H1 (cell line): ENCODE data around the gene KRT72. TPM values are rescaled to one million over a fixed set of nuclear protein-coding genes. Genes with fewer than 3 reads are reported as not detected.
A peak's percentile ranks its signal among the peaks of the same experiment; 100 is the strongest.

ENCODE experiments used
- CTCF ChIA-PET: fragments of 300-600 bp; sonication (Branson Sonifier 250); formaldehyde crosslinking; loops from one replicate; lab custom pipeline; 2021; ENCODE audit not compliant: partially characterized antibody; lab: Charles Lee
- POLR2A ChIA-PET: fragments of 300-600 bp; sonication (Branson Sonifier 250); formaldehyde crosslinking; loops from one replicate; lab custom pipeline; 2021; ENCODE audit warnings: inconsistent platforms; ENCODE audit not compliant: partially characterized antibody; lab: Charles Lee
- DNase-seq, 2 experiments: peaks; one replicate each; pipeline versions ENCODE4 v3.0.0 to v3.0.0-alpha.2; 2010 to 2022; ENCODE audit warnings: low spot score in 2 of 2, low read depth in 1 of 2, mixed read lengths in 1 of 2
- FAIRE-seq: peaks from 2 replicates; lab custom pipeline; 2011; peaks lifted over from hg19 to GRCh38; lab: Jason Lieb, UNC
- H2AFZ ChIP-seq: 2 replicates; pipeline ENCODE4 v1.8.1; 2012; ENCODE audit warnings: low read length, inconsistent platforms
- H2AK5ac ChIP-seq: 2 replicates; pipeline ENCODE4 v1.6.1; 2013; ENCODE audit warnings: low read depth, low read length
- H2BK120ac ChIP-seq: replicated peaks from 2 replicates; pipeline ENCODE3; 2013; ENCODE audit warnings: low read depth, low read length, inconsistent platforms
- H2BK12ac ChIP-seq: 2 replicates; pipeline ENCODE4 v1.6.1; 2013; ENCODE audit warnings: low read depth, low read length
- H2BK15ac ChIP-seq: 2 replicates; pipeline ENCODE4 v1.6.1; 2013; ENCODE audit warnings: low read length
- H2BK20ac ChIP-seq: 2 replicates; pipeline ENCODE4 v1.6.1; 2013; ENCODE audit warnings: low read length
- H2BK5ac ChIP-seq: 2 replicates; pipeline ENCODE4 v1.6.1; 2013; ENCODE audit warnings: low read depth, low read length
- H3K14ac ChIP-seq: 2 replicates; pipeline ENCODE4 v1.6.1; 2013; ENCODE audit warnings: inconsistent platforms; ENCODE audit not compliant: insufficient read length
- H3K18ac ChIP-seq: 2 replicates; pipeline ENCODE4 v1.6.1; 2013; ENCODE audit warnings: low read length; ENCODE audit errors: extremely low read depth
- H3K23ac ChIP-seq: 2 replicates; pipeline ENCODE4 v1.6.1; 2013; ENCODE audit warnings: inconsistent platforms; ENCODE audit not compliant: insufficient read length
- H3K23me2 ChIP-seq: 2 replicates; pipeline ENCODE4 v1.6.1; 2013; ENCODE audit warnings: low read depth, low read length
- H3K27ac ChIP-seq: 2 replicates; pipeline ENCODE4 v1.6.1; 2011; ENCODE audit warnings: low read depth, low read length, inconsistent platforms
- H3K27me3 ChIP-seq, 4 experiments: replicated peaks in 1 of 4; 1 replicate in 1 of 4; 2 replicates in 3 of 4; pipeline versions ENCODE4 v1.6.1 to v1.8.1; 2011 to 2013; ENCODE audit warnings: low read length in 3 of 4, mild to moderate bottlenecking in 3 of 4, inconsistent platforms in 2 of 4, mixed read lengths in 2 of 4, moderate library complexity in 1 of 4; ENCODE audit not compliant: control insufficient read depth in 3 of 4, insufficient read depth in 3 of 4; ENCODE audit errors: extremely low read depth in 1 of 4
- H3K36me3 ChIP-seq, 4 experiments: 2 replicates each; pipeline versions ENCODE4 v1.6.1 to v1.8.1; 2011 to 2013; ENCODE audit warnings: mild to moderate bottlenecking in 4 of 4, low read length in 3 of 4, moderate library complexity in 2 of 4, control low read depth in 1 of 4, inconsistent platforms in 1 of 4; ENCODE audit not compliant: insufficient read depth in 4 of 4, control insufficient read depth in 2 of 4
- H3K4ac ChIP-seq: replicated peaks from 2 replicates; pipeline ENCODE3; 2013; ENCODE audit warnings: low read length, low read depth, mixed read lengths, inconsistent platforms; ENCODE audit not compliant: insufficient read length
- H3K4me1 ChIP-seq, 4 experiments: replicated peaks in 1 of 4; 1 replicate in 1 of 4; 2 replicates in 3 of 4; pipeline versions ENCODE4 v1.6.1 to v1.8.1; 2011 to 2013; ENCODE audit warnings: low read length in 3 of 4, inconsistent platforms in 2 of 4, mixed read lengths in 1 of 4; ENCODE audit not compliant: insufficient read depth in 4 of 4, control insufficient read depth in 3 of 4
- H3K4me2 ChIP-seq, 2 experiments: 2 replicates each; pipeline versions ENCODE4 v1.6.1 to v1.8.1; 2011 to 2013; ENCODE audit warnings: low read depth in 2 of 2, low read length in 2 of 2, control low read depth in 1 of 2, inconsistent platforms in 1 of 2, mild to moderate bottlenecking in 1 of 2; ENCODE audit not compliant: insufficient read depth in 1 of 2
- H3K4me3 ChIP-seq, 4 experiments: fragments of 200-600, 300-600 bp in 1 of 4; sonication (generic), shearing (Covaris generic), sonication (Bioruptor Twin) in 1 of 4; 2 replicates each; pipeline versions ENCODE4 v1.5.1 to v1.8.1; 2011 to 2016; ENCODE audit warnings: low read length in 4 of 4, low read depth in 3 of 4, control low read depth in 2 of 4, inconsistent platforms in 2 of 4, mild to moderate bottlenecking in 2 of 4, mixed read lengths in 1 of 4, moderate library complexity in 1 of 4; ENCODE audit not compliant: insufficient read depth in 2 of 4; ENCODE audit errors: extremely low read depth in 1 of 4
- H3K56ac ChIP-seq: replicated peaks from 2 replicates; pipeline ENCODE3; 2013; ENCODE audit warnings: low read depth, mild to moderate bottlenecking, mixed read lengths, low read length, inconsistent platforms; ENCODE audit not compliant: insufficient read length
- H3K79me1 ChIP-seq: 2 replicates; pipeline ENCODE4 v1.6.1; 2013; ENCODE audit warnings: low read depth, low read length, control low read depth
- H3K79me2 ChIP-seq, 2 experiments: 2 replicates each; pipeline versions ENCODE4 v1.6.1 to v1.8.1; 2012 to 2013; ENCODE audit warnings: low read length in 2 of 2, mild to moderate bottlenecking in 2 of 2, inconsistent platforms in 1 of 2; ENCODE audit not compliant: insufficient read depth in 2 of 2, control insufficient read depth in 1 of 2
- H3K9ac ChIP-seq, 4 experiments: replicated peaks in 1 of 4; 1 replicate in 1 of 4; 2 replicates in 3 of 4; pipeline versions ENCODE4 v1.6.1 to v1.8.1; 2011 to 2013; ENCODE audit warnings: low read depth in 3 of 4, low read length in 3 of 4, control low read depth in 2 of 4, mild to moderate bottlenecking in 2 of 4, moderate library complexity in 2 of 4, inconsistent platforms in 1 of 4; ENCODE audit errors: extremely low read depth in 1 of 4
- H3K9me3 ChIP-seq, 2 experiments: 2 replicates each; pipeline versions ENCODE4 v1.6.1 to v1.8.1; 2012 to 2013; ENCODE audit warnings: mild to moderate bottlenecking in 2 of 2, moderate library complexity in 2 of 2, control low read depth in 1 of 2, inconsistent platforms in 1 of 2, low read depth in 1 of 2, low read length in 1 of 2, mixed read lengths in 1 of 2; ENCODE audit not compliant: insufficient read depth in 2 of 2
- H4K20me1 ChIP-seq, 2 experiments: replicated peaks in 1 of 2; 2 replicates each; pipeline versions ENCODE3 to v1.8.1; 2011 to 2013; ENCODE audit warnings: inconsistent platforms in 2 of 2, low read length in 2 of 2, mild to moderate bottlenecking in 1 of 2; ENCODE audit not compliant: insufficient read depth in 2 of 2, control insufficient read depth in 1 of 2
- H4K5ac ChIP-seq: 2 replicates; pipeline ENCODE4 v1.6.1; 2013; ENCODE audit warnings: low read length, low read depth, mixed read lengths, inconsistent platforms; ENCODE audit not compliant: insufficient read length
- H4K8ac ChIP-seq: 2 replicates; pipeline ENCODE4 v1.8.0; 2013; ENCODE audit warnings: mild to moderate bottlenecking, moderate library complexity, low read length, inconsistent platforms; ENCODE audit not compliant: insufficient read depth; ENCODE audit errors: extremely low read depth
- H4K91ac ChIP-seq: replicated peaks from 2 replicates; pipeline ENCODE3; 2013; ENCODE audit warnings: low read length, mixed read lengths, inconsistent platforms; ENCODE audit not compliant: insufficient read length
- ASH2L ChIP-seq: fragments of 200-600, 300-600 bp; sonication (generic); IDR thresholded peaks from one replicate; pipeline ENCODE4 v1.7.1; 2017; ENCODE audit warnings: low read length
- BRCA1 ChIP-seq: IDR thresholded peaks from 2 replicates; pipeline ENCODE4 v1.6.1; 2012; ENCODE audit warnings: low read depth, low read length, improper control_type of control experiment
- CTBP2 ChIP-seq: IDR thresholded peaks from 2 replicates; pipeline ENCODE4 v1.7.0; 2011; ENCODE audit warnings: borderline replicate concordance, mild to moderate bottlenecking, moderate library complexity, mixed read lengths, low read length; ENCODE audit not compliant: insufficient read depth, insufficient read length
- EZH2 ChIP-seq: fragments of 200-600 bp; sonication (generic); IDR thresholded peaks from 2 replicates; pipeline ENCODE4 v1.7.1; 2012; ENCODE audit warnings: low read depth, mild to moderate bottlenecking, moderate library complexity, low read length, inconsistent platforms; ENCODE audit not compliant: severe bottlenecking
- KDM1A ChIP-seq: fragments of 200-600, 300-600 bp; sonication (generic); IDR thresholded peaks from 2 replicates; pipeline ENCODE4 v1.7.1; 2016; ENCODE audit warnings: mild to moderate bottlenecking, low read length, borderline replicate concordance
- KDM5A ChIP-seq: fragments of 200-600 bp; IDR thresholded peaks from 2 replicates; pipeline ENCODE4 v1.7.1; 2012; ENCODE audit warnings: mild to moderate bottlenecking, low read length, inconsistent platforms, mixed read lengths
- NRF1 ChIP-seq: IDR thresholded peaks from 2 replicates; pipeline ENCODE4 v1.6.1; 2011; ENCODE audit warnings: mild to moderate bottlenecking, low read depth, low read length, improper control_type of control experiment
- PHF8 ChIP-seq: fragments of 200-600 bp; sonication (generic); conservative IDR thresholded peaks from 2 replicates; pipeline ENCODE4 v1.7.1; 2012; ENCODE audit warnings: low read depth, mild to moderate bottlenecking, inconsistent platforms, low read length, moderate library complexity
- POLR2A ChIP-seq, 2 experiments: IDR thresholded peaks; 1 replicate in 1 of 2; 2 replicates in 1 of 2; pipeline ENCODE4 v1.6.1; 2011; ENCODE audit warnings: low read depth in 2 of 2, low read length in 2 of 2, mild to moderate bottlenecking in 2 of 2; ENCODE audit errors: control extremely low read depth in 1 of 2
- RXRA ChIP-seq: IDR thresholded peaks from 2 replicates; pipeline ENCODE4 v1.6.1; 2011; ENCODE audit warnings: low read depth, mild to moderate bottlenecking, low read length, moderate library complexity; ENCODE audit not compliant: insufficient read depth
- SIN3A ChIP-seq, 2 experiments: IDR thresholded peaks in 1 of 2; conservative IDR thresholded peaks in 1 of 2; 2 replicates each; pipeline ENCODE4 v1.6.1; 2011 to 2012; ENCODE audit warnings: low read length in 2 of 2, improper control_type of control experiment in 1 of 2, low read depth in 1 of 2, mild to moderate bottlenecking in 1 of 2
- SIX5 ChIP-seq: IDR thresholded peaks from 2 replicates; pipeline ENCODE4 v1.6.1; 2011; ENCODE audit warnings: mild to moderate bottlenecking, low read depth, low read length
- SRF ChIP-seq: IDR thresholded peaks from 2 replicates; pipeline ENCODE4 v1.6.1; 2011; ENCODE audit warnings: mild to moderate bottlenecking, low read depth, low read length, moderate library complexity
- TAF7 ChIP-seq: optimal IDR thresholded peaks from 2 replicates; pipeline ENCODE3; 2011; ENCODE audit warnings: low read depth, mild to moderate bottlenecking, inconsistent platforms, low read length, moderate library complexity, borderline replicate concordance
- WGBS, 2 experiments: shearing (Covaris generic) in 1 of 2; methylation state at CpG; one replicate each; pipeline versions ENCODE4 v1.1.6 to v1.1.7; 2013 to 2015; ENCODE audit warnings: low lambda C conversion rate in 2 of 2, mixed read lengths in 2 of 2, inconsistent platforms in 1 of 2, low coverage in 1 of 2, missing lambda C conversion rate in 1 of 2; ENCODE audit not compliant: insufficient replicate concordance in 2 of 2, insufficient coverage in 1 of 2, insufficient read length in 1 of 2; ENCODE audit errors: extremely low coverage in 1 of 2, missing lambda C conversion rate in 1 of 2; 5-methylcytosine and 5-hydroxymethylcytosine counted together
- polyA plus RNA-seq, 7 experiments: library from polyadenylated mRNA; depleted of rRNA in 3 of 7; stranded (reverse) in 5 of 7; unstranded in 2 of 7; fragments of >200 nt in 5 of 7; fragments of 200-250 nt in 2 of 7; gene quantifications; 1 replicate in 5 of 7; 2 replicates in 1 of 7; 4 replicates in 1 of 7; pipeline versions ENCODE4 v1.2.1 to v1.2.3, GENCODE V29; 2011 to 2013; ENCODE audit warnings: missing spikeins in 2 of 7, mixed read lengths in 2 of 7
- total RNA-seq: library from RNA; stranded (reverse); fragmentation: NEBNext Ultra II Directional; extraction: Animal tissue kit (Norgen Biotek cat#: 25700); gene quantifications from 2 replicates; pipeline ENCODE4 v1.2.1, GENCODE V29; 2021

The KRT72 gene
- total and polyA plus RNA-seq, 2 of the 8 experiments (the other 6 are each of a cell fraction or from before 2014, with no cell fraction given) = not detected

DNA sequence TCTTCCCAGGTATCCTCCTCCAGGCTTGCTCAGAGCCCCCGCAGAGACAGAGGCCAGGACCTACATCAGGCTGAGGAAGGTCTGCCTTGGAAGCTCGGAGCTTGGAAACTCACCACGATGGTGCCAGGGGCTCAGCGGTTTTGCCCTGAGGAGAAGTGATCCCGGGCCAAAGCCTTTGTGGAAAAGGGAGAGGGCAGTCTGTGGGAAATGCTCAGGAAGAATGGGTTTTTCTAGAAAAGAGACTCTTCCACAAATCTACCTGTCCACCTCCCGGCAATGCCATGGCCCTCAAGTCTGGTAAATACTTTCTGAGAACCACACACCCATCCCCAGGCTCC is 42.8 kb upstream of the KRT72 start:
- no peak overlapping the region for H2AK5ac ChIP-seq
- TF ChIP-seq ASH2L (no peak), BRCA1 (no peak), EZH2 (no peak), CTBP2 (no peak), SIN3A (conservative IDR thresholded peaks at IDR 0.05 in 1 of 2, IDR thresholded peaks at IDR 0.05 in 1 of 2; ENCODE audit: low read depth in 1 of 2, low read length in 2 of 2) (no peak), SRF (no peak), PHF8 (no peak), KDM5A (no peak), SIX5 (no peak), RXRA (no peak), NRF1 (no peak), TAF7 (no peak), KDM1A (no peak), POLR2A (IDR thresholded peaks at IDR 0.05; ENCODE audit: control extremely low read depth in 1 of 2, low read depth in 2 of 2, low read length in 2 of 2) (no peak)
- POLR2A ChIA-PET = no interaction called here
- H4K5ac ChIP-seq = no peak overlapping the region
- H3K4me2 ChIP-seq = no peak overlapping the region
- no peak overlapping the region for H3K9ac ChIP-seq
- no peak overlapping the region for H3K27ac ChIP-seq
- H2BK12ac ChIP-seq = no peak overlapping the region
- no peak overlapping the region for H2BK120ac ChIP-seq
- no peaks in the 10 kb centered on the region for H3K23me2 ChIP-seq
- no peak overlapping the region for H4K91ac ChIP-seq
- CTCF ChIA-PET = interaction anchor here (1.0 to 2.9 kb wide), 5 partner anchors 11 to 226 kb away, joined by 3 to 8 read pairs (median 3); no protein-coding TSS in a partner anchor
- no peak overlapping the region for H3K18ac ChIP-seq
- H3K27me3 ChIP-seq = peaks cover 0 to 5% (median 0%) of the 10 kb centered on the region in 4 experiments; a peak in 1 of 7 replicates
- no peak overlapping the region for H3K4me3 ChIP-seq
- H3K23ac ChIP-seq = no peak overlapping the region
- no peak overlapping the region for H3K4ac ChIP-seq
- FAIRE-seq (no peak), DNase-seq (peak in 1 of 2 experiments; percentile 8)
- no peak overlapping the region for H3K14ac ChIP-seq
- H3K4me1 ChIP-seq = no peaks in the 10 kb centered on the region
- H3K9me3 ChIP-seq = no peaks in the 10 kb centered on the region
- no peak overlapping the region for H3K56ac ChIP-seq
- H3K79me1 ChIP-seq = no peaks in the 10 kb centered on the region
- H4K20me1 ChIP-seq = no peaks in the 10 kb centered on the region
- no peak overlapping the region for H2AFZ ChIP-seq
- H3K36me3 ChIP-seq = no peaks in the 10 kb centered on the region
- no peak overlapping the region for H4K8ac ChIP-seq
- whole genome bisulfite sequencing, 2 experiments = 86% methylated on average over 6 of the region's 6 CpGs; no CpG with 5 or more reads in 1 of the 2 experiments
- no peaks in the 10 kb centered on the region for H3K79me2 ChIP-seq
- H2BK15ac ChIP-seq = no peak overlapping the region
- no peak overlapping the region for H2BK5ac ChIP-seq
- no peak overlapping the region for H2BK20ac ChIP-seq
